GM21360 (cell line): ENCODE results near the gene SALL4.
"Not testable (repeated sequence)": the region's sequence is repeated elsewhere in the genome, so short reads cannot be mapped to it uniquely, and the experiment has no call there.

Experiments used
- ATAC-seq: cut with Tn5 transposase; IDR thresholded peaks from one replicate; pipeline ENCODE4 v1.9.1; 2021; ENCODE audit warnings: mild to moderate bottlenecking, moderate library complexity; ENCODE audit not compliant: unreplicated experiment

The SALL4 gene

DNA sequence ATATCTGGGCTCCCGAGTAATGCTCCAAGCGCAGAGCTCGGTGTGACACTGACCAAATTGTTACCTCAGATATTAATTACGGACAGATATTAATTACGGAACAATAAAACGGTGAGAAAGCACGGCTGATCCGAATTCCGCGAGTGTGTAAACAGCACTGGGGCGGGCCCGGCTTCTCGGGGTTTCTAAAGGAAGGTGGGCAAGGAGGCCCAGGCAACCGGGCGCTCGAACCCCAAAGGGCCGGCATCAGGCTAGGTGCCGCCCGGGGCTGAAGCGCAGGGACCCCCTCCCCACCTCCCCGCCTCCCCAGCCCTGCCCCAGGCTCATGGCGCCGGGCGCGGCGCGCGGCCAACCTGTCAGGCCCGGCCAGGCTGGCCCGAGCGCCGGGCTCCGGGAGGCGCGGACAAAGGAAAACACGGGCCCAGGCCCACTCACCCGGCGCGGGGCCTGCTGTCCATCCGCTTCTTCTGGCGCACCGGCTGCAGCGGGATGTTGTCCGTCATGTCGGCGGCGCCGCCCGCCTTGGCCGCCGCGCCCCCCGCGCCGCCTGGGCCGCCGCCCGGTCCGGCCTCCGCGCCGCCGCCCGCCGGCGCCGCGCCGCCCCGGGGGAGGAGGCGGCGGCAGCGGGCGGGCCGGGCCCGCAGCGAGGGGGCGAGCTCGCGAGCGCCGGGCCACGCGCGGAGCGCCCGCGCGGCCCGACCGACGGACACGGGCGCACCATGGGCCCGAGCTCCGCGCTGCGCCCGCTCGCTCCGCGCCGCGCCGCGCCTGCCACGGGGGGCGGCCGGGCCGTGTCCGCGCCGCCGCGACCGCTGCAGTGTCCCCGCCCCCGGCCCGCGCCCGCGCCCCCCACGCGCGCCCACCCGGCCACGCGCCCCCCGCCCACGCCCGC, 34.2 kb downstream of the SALL4 start, which contains the start of gene ATP9A:
Gene ATP9A, minus strand, starts transcription at position 524 of the 892 bp plus-strand sequence. Its CDS starts 21 bp downstream, at position 503.
- ATAC-seq: no peak

GRCh38 chr20:51766994-51767866, 35.1 kb downstream of the SALL4 start:
- peak; percentile 77 for ATAC-seq

DNA sequence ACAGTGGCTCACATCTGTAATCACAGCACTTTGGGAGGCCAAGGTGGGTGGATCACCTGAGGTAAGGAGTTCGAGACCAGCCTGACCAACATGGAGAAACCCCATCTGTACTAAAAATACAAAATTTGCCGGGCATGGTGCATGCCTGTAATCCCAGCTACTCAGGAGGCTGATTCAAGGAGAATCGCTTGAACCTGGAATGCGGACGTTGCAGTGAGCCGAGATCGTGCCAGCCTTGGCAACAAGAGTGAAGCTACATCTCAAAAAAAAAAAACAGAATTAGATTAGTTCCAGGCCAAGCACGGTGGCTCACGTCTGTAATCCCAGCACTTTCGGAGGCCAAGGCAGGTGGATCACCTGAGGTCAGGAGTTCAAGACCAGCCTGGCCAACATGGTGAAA, 36.9 kb downstream of the SALL4 start:
- not testable (repeated sequence) for ATAC-seq

DNA sequence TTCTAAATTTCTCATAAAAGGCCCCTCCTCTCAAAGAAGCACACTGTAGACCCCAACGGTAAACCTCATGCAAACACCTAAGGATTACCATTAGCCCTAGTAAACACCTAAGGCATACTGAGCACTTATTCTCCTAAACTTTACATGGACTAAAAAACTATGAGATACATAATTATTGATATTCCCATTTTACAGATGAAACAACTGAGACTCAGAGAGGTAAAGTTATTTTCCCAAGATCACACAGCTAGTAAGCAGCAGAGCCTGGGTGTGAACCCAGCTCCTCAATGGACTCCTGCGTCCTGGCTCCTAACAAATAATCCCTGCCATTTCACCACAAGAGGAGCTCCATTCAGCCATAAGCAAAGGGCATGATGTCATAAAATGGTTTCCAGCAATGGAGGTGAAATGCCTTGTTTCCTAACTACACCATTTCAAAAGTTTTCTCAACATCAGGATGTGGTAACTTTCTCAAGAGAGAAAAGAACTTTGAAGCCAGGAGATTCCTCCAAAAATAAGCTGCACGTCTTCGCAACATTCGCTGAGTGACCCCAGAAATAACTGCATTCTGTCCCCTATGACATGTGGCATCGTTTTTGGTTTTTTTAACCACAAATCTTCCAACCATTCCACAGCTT, 38.2 kb downstream of the SALL4 start:
- no peak for ATAC-seq

DNA sequence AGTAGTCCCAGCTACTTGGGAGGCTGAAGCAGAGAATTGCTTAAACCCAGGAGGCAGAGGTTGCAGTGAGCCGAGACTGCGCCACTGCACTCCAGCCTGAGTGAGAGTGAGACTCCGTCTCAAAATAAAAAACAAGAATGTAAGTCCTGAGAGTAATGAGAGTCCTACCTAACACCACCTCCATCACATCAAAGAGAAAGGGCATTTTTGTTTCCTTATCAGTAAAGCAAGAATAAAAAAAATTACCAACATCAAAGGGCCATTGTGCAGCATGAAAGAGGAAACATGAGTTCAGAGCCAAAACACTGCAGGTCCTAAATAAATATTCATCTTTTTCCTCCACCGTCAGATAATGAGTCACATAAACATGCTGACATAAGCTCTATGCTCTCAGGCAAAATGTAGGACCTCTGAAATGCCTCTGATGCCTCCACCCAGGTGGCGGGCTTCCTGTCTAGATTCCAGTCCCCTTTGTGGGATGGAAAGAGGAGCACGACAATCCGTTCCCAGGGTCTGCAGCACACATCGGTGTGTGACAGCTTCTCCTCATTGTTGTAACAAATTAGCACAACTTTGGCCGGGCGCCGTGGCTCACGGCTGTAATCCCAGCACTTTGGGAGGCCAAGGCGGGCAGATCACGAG, 41.3 kb downstream of the SALL4 start:
- no peak for ATAC-seq

GRCh38 chr20:51759769-51760510, 42.4 kb downstream of the SALL4 start:
- ATAC-seq: no peak

- no peak for ATAC-seq
Measured at GRCh38 chr20:51758978-51759544, 43.3 kb downstream of the SALL4 start.

- no peak for ATAC-seq
Measured at GRCh38 chr20:51757226-51757625, 45.1 kb downstream of the SALL4 start.

GRCh38 chr20:51756653-51757052, 45.7 kb downstream of the SALL4 start:
- no peak for ATAC-seq

GRCh38 chr20:51753220-51753619, 49.1 kb downstream of the SALL4 start:
- ATAC-seq: not testable (repeated sequence)

DNA sequence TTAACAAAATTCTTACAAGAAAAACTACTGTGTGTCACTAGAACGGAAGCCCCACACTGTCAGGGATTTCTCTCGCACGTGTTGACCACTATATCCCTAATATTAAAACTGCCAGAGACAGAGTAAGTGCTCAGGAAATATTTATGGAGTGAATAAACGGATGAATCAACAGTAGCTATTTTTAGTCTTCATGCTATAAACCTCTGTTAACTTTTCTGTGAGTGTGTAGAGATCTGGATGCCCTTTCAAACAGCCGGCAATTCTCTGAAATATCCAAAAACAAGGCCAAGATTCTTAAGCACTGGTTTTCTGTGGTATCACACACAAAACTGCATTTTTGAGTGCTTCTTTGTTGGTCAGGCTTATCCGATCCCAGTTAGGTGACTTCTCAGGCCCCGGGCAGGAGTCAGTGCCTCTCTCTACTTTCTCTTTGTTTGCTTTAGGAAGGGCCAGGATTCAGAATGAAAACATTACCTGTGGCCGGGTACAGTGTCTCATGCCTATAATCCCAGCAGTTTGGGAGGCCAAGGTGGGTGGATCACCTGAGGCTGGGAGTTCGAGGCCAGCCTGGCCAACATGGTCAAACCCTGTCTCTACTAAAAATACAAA, 49.9 kb downstream of the SALL4 start:
- no peak for ATAC-seq

DNA sequence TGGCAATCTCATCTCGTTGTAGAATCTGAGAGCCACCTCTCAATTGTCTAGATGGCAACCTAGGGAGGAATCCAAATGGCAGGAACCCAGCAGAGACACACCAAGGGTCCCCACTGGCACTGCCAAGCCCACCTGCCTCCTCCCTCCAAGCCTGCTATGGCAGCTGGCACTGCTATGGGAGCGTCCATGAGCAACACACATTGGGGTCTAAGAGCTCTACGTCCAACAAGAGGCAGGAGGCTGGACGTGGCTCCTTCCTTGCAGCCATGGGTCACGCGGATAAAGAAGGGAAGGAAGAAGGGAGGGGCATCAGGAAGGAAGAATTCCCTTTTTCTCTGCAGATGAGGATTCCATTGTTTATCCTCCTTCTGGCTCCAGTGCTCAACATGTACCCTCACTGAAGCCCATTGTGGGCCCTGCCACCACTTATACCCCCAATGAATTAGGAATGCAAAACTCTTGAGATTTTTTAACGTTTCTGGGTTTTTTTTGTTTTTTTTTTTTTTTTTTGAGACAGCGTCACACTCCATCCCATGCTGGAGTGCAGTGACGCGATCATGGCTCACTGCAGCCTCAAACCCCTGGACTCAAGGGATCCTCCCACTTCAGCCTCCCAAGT, 51.4 kb downstream of the SALL4 start:
- ATAC-seq: no peak

DNA sequence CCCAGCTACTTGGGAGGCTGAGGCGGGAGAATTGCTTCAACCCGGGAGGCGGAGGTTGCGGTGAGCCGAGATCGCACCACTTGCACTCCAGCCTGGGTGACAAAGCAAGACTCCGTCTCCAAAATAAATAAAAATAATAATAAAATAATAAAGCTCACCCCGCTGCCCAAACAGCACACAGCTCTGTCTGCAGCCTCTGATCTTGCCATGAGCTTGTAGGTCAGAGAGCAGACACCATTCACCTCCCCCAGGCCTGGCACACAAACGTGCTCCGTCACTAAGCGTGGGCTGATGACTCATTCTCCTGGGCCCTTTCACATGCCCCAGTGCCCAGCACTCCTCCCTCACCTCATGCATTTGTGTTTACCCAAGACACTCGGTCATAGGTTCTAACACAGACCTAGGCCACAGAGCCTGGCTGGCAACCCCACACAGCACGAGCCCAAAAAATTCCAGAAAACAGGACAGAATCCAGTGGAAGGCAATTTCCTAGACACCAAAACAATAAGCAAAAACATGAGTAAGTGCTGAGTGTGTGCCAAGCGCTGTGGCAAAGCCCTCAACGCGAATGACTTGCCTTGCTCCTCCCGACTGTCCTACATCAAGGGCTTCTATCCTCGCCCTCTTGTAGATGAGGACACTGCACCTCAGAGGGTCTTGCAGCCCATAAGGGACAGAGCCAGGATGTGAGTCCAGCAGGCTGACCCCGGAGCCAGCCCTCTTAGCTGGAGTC, 52.1 kb downstream of the SALL4 start:
- ATAC-seq: peak; percentile 77

DNA sequence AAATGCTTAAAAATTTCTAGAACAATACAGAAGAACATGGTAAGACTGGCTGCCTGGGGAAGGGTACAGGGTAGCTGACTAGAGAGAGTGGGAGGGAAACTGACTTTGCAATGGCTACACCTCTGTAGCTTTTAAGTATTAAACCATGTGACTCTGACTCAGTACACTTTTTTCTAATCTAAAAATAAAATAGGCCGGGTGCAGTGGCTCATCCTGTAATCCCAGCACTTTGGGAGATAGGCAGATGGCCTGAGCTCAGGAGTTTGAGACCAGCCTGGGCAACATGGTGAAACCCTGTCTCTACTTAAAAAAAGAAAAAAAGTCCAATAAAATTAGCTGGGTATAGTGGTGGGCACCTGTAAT, 52.7 kb downstream of the SALL4 start:
- ATAC-seq: no peak

DNA sequence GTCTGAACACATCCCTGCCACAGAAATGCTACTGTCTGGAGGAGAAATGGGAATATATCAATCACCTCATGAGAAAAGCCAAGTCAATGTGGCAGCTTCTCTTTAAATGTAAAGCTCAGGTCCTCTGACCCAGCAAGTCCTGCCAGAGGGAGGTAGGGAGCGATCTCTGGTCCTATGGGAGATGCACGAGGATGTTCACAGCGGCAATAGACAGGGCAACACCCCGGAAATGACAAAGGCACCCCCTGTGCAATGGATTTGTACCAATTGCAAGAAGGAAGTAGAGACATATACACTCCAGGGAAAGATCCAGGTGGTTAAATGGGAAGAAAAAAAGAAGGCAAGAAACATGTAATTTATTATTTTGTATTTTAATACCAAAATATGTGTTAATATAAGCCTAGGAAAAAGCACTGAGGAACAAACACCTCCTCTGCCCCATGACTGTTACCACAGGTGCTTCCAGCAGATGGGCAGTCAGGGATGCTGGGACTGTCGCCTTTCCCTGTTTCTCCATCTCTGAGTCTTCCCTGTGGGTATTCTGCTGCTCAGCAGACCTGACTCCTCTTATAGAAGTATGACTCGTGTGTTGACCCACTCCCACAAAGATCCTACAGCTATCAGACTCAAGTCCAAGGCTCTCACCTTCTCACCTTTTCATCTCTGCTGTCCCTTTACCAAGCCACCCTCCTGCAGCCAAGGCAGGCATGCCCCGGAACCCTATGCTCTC, 55.0 kb downstream of the SALL4 start:
- ATAC-seq: no peak

DNA sequence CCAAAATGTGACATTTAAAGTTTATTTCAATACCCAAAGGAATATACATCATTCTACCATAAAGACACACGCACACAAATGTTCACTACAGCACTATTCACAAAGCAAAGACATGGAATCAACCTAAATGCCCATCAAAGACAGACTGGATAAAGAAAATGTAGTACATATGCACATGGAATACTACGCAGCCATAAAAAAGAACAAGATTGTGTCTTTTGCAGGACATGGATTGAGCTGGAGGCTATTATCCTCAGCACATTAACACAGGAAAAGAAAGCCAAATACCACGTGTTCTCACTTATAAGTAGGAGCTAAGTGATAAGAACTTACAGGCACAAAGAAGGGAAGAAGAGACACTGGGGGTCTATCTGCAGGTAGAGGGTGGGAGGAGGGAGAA, 56.5 kb downstream of the SALL4 start:
- ATAC-seq: no peak

- ATAC-seq: no peak
Measured at GRCh38 chr20:51740838-51741237, 61.5 kb downstream of the SALL4 start.

- ATAC-seq: not testable (repeated sequence)
Measured at GRCh38 chr20:51740308-51740707, 62.0 kb downstream of the SALL4 start.
